Hepatocyte (in vitro differentiated cells): ENCODE results near the gene PABPN1L.

Source experiments
- EZH2 ChIP-seq: fragments of 200-600 bp; sonication (generic); IDR thresholded peaks from 2 replicates; pipeline ENCODE4 v1.6.1; 2016; ENCODE audit warnings: antibody characterized with exemption, mild to moderate bottlenecking, borderline replicate concordance
- EZH2phosphoT487 ChIP-seq: fragments of 200-600 bp; sonication (generic); IDR thresholded peaks from one replicate; pipeline ENCODE4 v1.6.1; 2018; ENCODE audit warnings: antibody characterized with exemption, mild to moderate bottlenecking, low read depth, moderate library complexity; ENCODE audit not compliant: unreplicated experiment, severe bottlenecking
- TF ChIP-seq, protein P1 (sequence below): fragments of 200-600 bp; sonication (generic); IDR thresholded peaks from 2 replicates; pipeline ENCODE4 v1.5.1; 2016; ENCODE audit warnings: antibody characterized with exemption, mild to moderate bottlenecking; ENCODE audit not compliant: poor library complexity

DNA sequence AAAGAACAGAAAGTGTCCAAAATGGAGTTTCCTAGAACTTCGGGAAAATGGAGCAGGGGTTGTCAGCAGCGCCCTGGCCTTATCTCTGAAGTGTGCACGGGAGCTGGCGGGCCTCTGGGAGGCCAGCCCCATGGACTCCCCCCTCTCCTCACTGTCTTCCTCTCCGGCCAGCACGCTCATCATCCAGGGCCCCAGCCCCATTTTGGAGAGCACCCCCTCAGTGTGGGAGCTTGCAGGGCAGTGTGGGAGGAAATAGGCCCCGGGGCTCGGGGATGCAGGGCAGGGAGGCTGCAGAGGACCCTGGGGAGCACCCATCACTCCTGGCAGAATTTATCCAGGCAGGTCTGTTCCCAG is 4.9 kb upstream of the PABPN1L start:
- TF ChIP-seq, protein P1, sequence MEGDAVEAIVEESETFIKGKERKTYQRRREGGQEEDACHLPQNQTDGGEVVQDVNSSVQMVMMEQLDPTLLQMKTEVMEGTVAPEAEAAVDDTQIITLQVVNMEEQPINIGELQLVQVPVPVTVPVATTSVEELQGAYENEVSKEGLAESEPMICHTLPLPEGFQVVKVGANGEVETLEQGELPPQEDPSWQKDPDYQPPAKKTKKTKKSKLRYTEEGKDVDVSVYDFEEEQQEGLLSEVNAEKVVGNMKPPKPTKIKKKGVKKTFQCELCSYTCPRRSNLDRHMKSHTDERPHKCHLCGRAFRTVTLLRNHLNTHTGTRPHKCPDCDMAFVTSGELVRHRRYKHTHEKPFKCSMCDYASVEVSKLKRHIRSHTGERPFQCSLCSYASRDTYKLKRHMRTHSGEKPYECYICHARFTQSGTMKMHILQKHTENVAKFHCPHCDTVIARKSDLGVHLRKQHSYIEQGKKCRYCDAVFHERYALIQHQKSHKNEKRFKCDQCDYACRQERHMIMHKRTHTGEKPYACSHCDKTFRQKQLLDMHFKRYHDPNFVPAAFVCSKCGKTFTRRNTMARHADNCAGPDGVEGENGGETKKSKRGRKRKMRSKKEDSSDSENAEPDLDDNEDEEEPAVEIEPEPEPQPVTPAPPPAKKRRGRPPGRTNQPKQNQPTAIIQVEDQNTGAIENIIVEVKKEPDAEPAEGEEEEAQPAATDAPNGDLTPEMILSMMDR, result no peak
- TF ChIP-seq EZH2, result no peak
- no peak for TF ChIP-seq EZH2phosphoT487
